Suprapubic skin (tissue), 4 donors: ENCODE data around the gene LRRC7.

Source experiments
- POLR2A ChIP-seq, 2 donors: fragments of 450-650 bp; IDR thresholded peaks; one replicate each; pipeline ENCODE4 v1.6.1; 2017; ENCODE audit warnings: antibody characterized with exemption in 2 of 2, mild to moderate bottlenecking in 2 of 2, moderate library complexity in 2 of 2
- POLR2AphosphoS5 ChIP-seq, 3 donors: sonication (generic); formaldehyde crosslinking; IDR thresholded peaks; one replicate each; pipeline ENCODE4 v1.6.1; 2017; ENCODE audit warnings: antibody characterized with exemption in 3 of 3
- TF ChIP-seq, protein P1 (sequence below), 2 donors: fragments of 200-600 bp in 1 of 2; fragments of 450-650 bp in 1 of 2; sonication (generic) in 1 of 2; IDR thresholded peaks; one replicate each; pipeline ENCODE4 v1.5.1; 2016 to 2019; ENCODE audit warnings: antibody characterized with exemption in 2 of 2, mild to moderate bottlenecking in 1 of 2, moderate library complexity in 1 of 2

DNA sequence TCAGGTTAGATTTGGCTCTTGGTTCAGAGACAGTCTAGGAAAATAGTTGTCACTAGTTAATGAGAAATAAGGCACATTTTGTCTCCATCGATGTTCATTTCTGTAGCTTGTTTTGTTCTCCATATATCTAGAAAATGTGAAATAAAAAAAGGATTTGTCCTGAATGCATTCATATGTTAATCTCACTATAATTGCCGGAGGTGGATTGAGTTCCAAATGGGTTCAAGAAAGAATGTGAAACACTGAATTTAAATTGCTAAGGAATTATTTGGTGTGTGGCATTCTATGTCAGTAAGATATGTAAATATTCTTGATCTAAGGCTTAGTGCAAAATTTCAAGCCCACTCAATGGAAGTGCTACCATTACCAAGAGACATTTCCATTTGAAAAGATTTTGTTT lies 176.7 kb downstream of the LRRC7 start:
- TF ChIP-seq, protein P1, sequence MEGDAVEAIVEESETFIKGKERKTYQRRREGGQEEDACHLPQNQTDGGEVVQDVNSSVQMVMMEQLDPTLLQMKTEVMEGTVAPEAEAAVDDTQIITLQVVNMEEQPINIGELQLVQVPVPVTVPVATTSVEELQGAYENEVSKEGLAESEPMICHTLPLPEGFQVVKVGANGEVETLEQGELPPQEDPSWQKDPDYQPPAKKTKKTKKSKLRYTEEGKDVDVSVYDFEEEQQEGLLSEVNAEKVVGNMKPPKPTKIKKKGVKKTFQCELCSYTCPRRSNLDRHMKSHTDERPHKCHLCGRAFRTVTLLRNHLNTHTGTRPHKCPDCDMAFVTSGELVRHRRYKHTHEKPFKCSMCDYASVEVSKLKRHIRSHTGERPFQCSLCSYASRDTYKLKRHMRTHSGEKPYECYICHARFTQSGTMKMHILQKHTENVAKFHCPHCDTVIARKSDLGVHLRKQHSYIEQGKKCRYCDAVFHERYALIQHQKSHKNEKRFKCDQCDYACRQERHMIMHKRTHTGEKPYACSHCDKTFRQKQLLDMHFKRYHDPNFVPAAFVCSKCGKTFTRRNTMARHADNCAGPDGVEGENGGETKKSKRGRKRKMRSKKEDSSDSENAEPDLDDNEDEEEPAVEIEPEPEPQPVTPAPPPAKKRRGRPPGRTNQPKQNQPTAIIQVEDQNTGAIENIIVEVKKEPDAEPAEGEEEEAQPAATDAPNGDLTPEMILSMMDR (IDR thresholded peaks at IDR 0.05): no peak
- TF ChIP-seq POLR2AphosphoS5 (IDR thresholded peaks at IDR 0.05): no peak
- no peak for TF ChIP-seq POLR2A (IDR thresholded peaks at IDR 0.05)
